ENCODE results near the gene IFITM1.

DNA sequence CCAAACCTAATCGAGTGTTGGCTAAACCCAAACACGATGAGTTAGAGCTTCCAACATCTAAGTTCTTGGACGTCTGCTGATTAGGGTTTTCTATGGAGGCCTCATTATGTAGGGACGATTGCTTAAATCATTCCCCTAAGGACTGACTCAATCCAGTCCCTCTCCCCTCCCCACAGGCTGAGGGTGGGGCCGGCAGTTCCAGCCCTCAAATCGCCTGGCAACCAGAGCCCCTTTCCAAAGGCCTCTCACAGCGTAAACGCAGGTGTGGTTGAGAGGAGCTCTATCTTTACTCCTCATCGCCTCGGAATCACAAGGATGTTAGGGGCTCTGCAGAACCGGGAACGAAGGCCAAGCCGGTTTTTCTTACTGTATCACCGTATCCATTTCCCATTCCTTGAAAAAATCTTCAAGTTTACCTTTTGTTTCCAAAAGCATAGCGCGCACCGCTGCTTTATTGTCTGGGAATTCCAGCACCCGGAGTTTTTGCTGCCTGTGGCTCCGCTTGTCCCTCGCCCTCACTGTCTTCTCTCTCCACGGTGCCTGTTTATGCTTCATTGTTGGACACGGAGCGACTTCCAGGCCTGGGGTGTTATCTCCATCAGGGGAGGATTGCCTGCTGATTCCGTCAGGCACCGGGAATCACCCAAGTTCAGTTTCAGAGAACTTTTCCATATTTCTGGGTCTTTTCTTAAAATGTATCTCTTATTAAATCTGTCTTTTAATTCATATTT lies 20.6 kb downstream of the IFITM1 start:
- TF ChIP-seq EZH2 (IDR thresholded peaks at IDR 0.05; ENCODE audit: insufficient read depth, poor library complexity, severe bottlenecking) (no peak), EZH2phosphoT487 (IDR thresholded peaks at IDR 0.05; ENCODE audit: insufficient read depth, low read depth) (no peak)
